ENCODE data around the gene TASL.

- TF ChIP-seq, protein P1, sequence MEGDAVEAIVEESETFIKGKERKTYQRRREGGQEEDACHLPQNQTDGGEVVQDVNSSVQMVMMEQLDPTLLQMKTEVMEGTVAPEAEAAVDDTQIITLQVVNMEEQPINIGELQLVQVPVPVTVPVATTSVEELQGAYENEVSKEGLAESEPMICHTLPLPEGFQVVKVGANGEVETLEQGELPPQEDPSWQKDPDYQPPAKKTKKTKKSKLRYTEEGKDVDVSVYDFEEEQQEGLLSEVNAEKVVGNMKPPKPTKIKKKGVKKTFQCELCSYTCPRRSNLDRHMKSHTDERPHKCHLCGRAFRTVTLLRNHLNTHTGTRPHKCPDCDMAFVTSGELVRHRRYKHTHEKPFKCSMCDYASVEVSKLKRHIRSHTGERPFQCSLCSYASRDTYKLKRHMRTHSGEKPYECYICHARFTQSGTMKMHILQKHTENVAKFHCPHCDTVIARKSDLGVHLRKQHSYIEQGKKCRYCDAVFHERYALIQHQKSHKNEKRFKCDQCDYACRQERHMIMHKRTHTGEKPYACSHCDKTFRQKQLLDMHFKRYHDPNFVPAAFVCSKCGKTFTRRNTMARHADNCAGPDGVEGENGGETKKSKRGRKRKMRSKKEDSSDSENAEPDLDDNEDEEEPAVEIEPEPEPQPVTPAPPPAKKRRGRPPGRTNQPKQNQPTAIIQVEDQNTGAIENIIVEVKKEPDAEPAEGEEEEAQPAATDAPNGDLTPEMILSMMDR (IDR thresholded peaks at IDR 0.05), result no peak
- no peak for TF ChIP-seq POLR2A (IDR thresholded peaks at IDR 0.05)
- TF ChIP-seq POLR2AphosphoS5 (IDR thresholded peaks at IDR 0.05; ENCODE audit: insufficient read depth in 1 of 2, low read depth in 1 of 2), result no peak
Observed at GRCh38 chrX:30572004-30572403, 5.6 kb downstream of the TASL start.
